ENCODE results near the gene TFB1M. TPM values are rescaled to one million over a fixed set of nuclear protein-coding genes. Genes with fewer than 3 reads are reported as not detected.
"Not testable (repeated sequence)": the region's sequence is repeated elsewhere in the genome, so short reads cannot be mapped to it uniquely, and the experiment has no call there.

TFB1M gene
- total RNA-seq, 1 donor: 18.8 TPM

DNA sequence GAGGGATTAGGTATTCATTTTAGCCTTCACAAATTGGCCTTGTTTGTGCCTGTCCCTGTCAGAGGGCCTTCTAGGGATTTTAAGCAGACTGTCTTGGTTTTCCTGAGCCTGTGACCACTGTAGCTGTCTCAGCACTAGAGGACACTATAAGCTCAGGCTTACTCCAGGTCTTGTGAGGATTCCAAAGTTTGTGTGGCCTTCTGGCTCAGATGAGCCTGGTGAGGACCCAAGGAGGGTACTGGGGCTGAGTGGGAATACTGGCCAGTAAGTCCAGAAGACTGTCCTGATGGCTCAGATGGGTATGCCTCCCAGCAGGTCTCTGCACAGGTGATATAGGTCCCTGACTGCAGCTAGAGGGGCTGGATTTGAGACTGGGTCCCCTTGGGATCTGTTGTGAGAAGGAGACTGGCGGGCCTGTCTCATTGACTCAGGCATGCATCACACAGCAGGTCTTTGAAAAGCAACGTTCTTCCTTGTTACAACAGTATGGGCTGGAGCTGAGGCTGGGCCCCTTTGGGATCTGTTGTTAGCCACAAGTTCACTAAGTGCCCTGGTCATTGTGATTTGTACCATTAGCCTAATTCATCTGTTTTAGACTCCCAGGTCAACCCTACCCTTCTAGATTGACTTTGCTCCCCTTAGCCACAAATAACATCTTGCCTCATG, 26.3 kb upstream of the TFB1M start:
- H3K79me2 ChIP-seq (ENCODE audit: insufficient read depth, low read length): no peaks in the 10 kb centered on the region
- no peak overlapping the region for H3K4me2 ChIP-seq (ENCODE audit: insufficient read depth, low read length)
- no peak for DNase-seq (ENCODE audit: insufficient read length, low spot score, missing footprints)
- H2AFZ ChIP-seq (ENCODE audit: low read length): no peak overlapping the region
- H3K4me1 ChIP-seq (ENCODE audit: insufficient read depth, low read length): peaks cover 20% of the 10 kb centered on the region
- peak overlapping the region; percentile 90 for H3K27ac ChIP-seq (ENCODE audit: low read depth, low read length)
- TF ChIP-seq, protein P1, sequence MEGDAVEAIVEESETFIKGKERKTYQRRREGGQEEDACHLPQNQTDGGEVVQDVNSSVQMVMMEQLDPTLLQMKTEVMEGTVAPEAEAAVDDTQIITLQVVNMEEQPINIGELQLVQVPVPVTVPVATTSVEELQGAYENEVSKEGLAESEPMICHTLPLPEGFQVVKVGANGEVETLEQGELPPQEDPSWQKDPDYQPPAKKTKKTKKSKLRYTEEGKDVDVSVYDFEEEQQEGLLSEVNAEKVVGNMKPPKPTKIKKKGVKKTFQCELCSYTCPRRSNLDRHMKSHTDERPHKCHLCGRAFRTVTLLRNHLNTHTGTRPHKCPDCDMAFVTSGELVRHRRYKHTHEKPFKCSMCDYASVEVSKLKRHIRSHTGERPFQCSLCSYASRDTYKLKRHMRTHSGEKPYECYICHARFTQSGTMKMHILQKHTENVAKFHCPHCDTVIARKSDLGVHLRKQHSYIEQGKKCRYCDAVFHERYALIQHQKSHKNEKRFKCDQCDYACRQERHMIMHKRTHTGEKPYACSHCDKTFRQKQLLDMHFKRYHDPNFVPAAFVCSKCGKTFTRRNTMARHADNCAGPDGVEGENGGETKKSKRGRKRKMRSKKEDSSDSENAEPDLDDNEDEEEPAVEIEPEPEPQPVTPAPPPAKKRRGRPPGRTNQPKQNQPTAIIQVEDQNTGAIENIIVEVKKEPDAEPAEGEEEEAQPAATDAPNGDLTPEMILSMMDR (IDR thresholded peaks at IDR 0.05; ENCODE audit: extremely low read depth, low read depth, low read length): peak; percentile 89
- H3K36me3 ChIP-seq (ENCODE audit: insufficient read depth, low read length): no peaks in the 10 kb centered on the region
- no peaks in the 10 kb centered on the region for H4K20me1 ChIP-seq (ENCODE audit: insufficient read depth, low read length)
- no peaks in the 10 kb centered on the region for H3K9me3 ChIP-seq (ENCODE audit: low read depth, low read length)
- H3K4me3 ChIP-seq (ENCODE audit: insufficient read depth, low read length): no peak overlapping the region
- no peaks in the 10 kb centered on the region for H3K27me3 ChIP-seq (ENCODE audit: insufficient read depth, low read length)

DNA sequence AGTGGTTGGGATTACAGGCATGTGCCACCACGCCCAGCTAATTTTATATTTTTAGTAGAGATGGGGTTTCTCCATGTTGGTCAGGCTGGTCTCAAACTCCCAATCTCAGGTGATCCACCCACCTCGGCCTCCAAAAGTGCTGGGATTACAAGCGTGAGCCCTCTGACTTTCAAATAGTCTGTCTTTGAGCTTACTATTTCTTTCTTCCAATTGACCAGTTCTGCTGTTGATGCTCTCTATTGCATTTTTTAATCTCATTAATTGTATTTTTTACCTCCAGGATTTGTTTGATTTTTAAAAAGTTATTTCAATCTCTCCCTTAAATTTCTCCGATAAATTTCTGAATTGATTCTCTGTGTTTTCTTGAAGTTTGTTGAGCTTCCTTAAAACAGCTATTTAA, 25.6 kb upstream of the TFB1M start:
- H3K9me3 ChIP-seq (ENCODE audit: low read depth, low read length); H3K79me2 ChIP-seq (ENCODE audit: insufficient read depth, low read length); H3K27me3 ChIP-seq (ENCODE audit: insufficient read depth, low read length); H4K20me1 ChIP-seq (ENCODE audit: insufficient read depth, low read length); DNase-seq (ENCODE audit: insufficient read length, low spot score, missing footprints); H3K4me3 ChIP-seq (ENCODE audit: insufficient read depth, low read length); H2AFZ ChIP-seq (ENCODE audit: low read length); H3K4me2 ChIP-seq (ENCODE audit: insufficient read depth, low read length); H3K36me3 ChIP-seq (ENCODE audit: insufficient read depth, low read length): not testable (repeated sequence)
- Histone ChIP-seq H3K27ac (ENCODE audit: low read depth, low read length) (peak overlapping the region; percentile 90), H3K4me1 (ENCODE audit: insufficient read depth, low read length) (peaks cover 20% of the 10 kb centered on the region)

DNA sequence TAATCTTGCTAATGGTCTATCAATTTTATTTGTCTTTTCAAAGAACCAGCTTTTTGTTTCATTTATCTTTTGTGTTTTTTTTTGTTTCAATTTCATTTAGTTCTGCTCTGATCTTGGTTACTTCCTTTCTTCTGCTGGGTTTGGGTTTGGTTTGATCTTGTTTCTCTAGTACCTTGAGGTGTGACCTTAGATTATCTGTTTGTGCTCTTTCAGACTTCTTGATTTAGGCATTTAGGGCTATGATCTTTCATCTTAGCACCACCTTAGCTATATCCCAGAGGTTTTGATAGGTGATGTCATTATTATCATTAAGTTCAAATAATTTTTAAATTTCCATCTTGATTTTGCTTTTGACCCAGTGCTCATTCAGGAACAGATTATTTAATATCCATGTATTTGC, 24.0 kb upstream of the TFB1M start:
- H4K20me1 ChIP-seq (ENCODE audit: insufficient read depth, low read length); H3K4me2 ChIP-seq (ENCODE audit: insufficient read depth, low read length); H3K36me3 ChIP-seq (ENCODE audit: insufficient read depth, low read length); H3K27me3 ChIP-seq (ENCODE audit: insufficient read depth, low read length); H3K9me3 ChIP-seq (ENCODE audit: low read depth, low read length); H3K79me2 ChIP-seq (ENCODE audit: insufficient read depth, low read length); H3K4me3 ChIP-seq (ENCODE audit: insufficient read depth, low read length); DNase-seq (ENCODE audit: insufficient read length, low spot score, missing footprints); H2AFZ ChIP-seq (ENCODE audit: low read length); H3K27ac ChIP-seq (ENCODE audit: low read depth, low read length): not testable (repeated sequence)
- peaks cover 22% of the 10 kb centered on the region for H3K4me1 ChIP-seq (ENCODE audit: insufficient read depth, low read length)

- Histone ChIP-seq H3K4me3 (ENCODE audit: insufficient read depth, low read length) (no peak overlapping the region), H3K27ac (ENCODE audit: low read depth, low read length) (no peak overlapping the region), H3K9me3 (ENCODE audit: low read depth, low read length) (no peaks in the 10 kb centered on the region), H2AFZ (ENCODE audit: low read length) (no peak overlapping the region), H4K20me1 (ENCODE audit: insufficient read depth, low read length) (no peaks in the 10 kb centered on the region), H3K4me1 (ENCODE audit: insufficient read depth, low read length) (peaks cover 4% of the 10 kb centered on the region), H3K36me3 (ENCODE audit: insufficient read depth, low read length) (no peaks in the 10 kb centered on the region), H3K27me3 (ENCODE audit: insufficient read depth, low read length) (no peaks in the 10 kb centered on the region), H3K79me2 (ENCODE audit: insufficient read depth, low read length) (no peaks in the 10 kb centered on the region), H3K4me2 (ENCODE audit: insufficient read depth, low read length) (no peak overlapping the region)
- TF ChIP-seq, protein P1 (IDR thresholded peaks at IDR 0.05; ENCODE audit: extremely low read depth, low read depth, low read length): no peak
- no peak for DNase-seq (ENCODE audit: insufficient read length, low spot score, missing footprints)
These were observed 21.0 kb upstream of the TFB1M start for GRCh38 chr6:155335265-155335664.

GRCh38 chr6:155334073-155334472, 19.8 kb upstream of the TFB1M start:
- not testable (repeated sequence) for DNase-seq (ENCODE audit: insufficient read length, low spot score, missing footprints); H3K27me3 ChIP-seq (ENCODE audit: insufficient read depth, low read length); H3K27ac ChIP-seq (ENCODE audit: low read depth, low read length); H3K79me2 ChIP-seq (ENCODE audit: insufficient read depth, low read length); H3K4me1 ChIP-seq (ENCODE audit: insufficient read depth, low read length); H3K36me3 ChIP-seq (ENCODE audit: insufficient read depth, low read length); H3K4me2 ChIP-seq (ENCODE audit: insufficient read depth, low read length); H4K20me1 ChIP-seq (ENCODE audit: insufficient read depth, low read length); H3K9me3 ChIP-seq (ENCODE audit: low read depth, low read length); H3K4me3 ChIP-seq (ENCODE audit: insufficient read depth, low read length); H2AFZ ChIP-seq (ENCODE audit: low read length)
